KG1 (cell line): ENCODE results near the gene TNFSF15.

Experiments used
- DNase-seq: peaks from one replicate; lab custom pipeline; 2025; lab: John Stamatoyannopoulos, UW

TNFSF15 gene

DNA sequence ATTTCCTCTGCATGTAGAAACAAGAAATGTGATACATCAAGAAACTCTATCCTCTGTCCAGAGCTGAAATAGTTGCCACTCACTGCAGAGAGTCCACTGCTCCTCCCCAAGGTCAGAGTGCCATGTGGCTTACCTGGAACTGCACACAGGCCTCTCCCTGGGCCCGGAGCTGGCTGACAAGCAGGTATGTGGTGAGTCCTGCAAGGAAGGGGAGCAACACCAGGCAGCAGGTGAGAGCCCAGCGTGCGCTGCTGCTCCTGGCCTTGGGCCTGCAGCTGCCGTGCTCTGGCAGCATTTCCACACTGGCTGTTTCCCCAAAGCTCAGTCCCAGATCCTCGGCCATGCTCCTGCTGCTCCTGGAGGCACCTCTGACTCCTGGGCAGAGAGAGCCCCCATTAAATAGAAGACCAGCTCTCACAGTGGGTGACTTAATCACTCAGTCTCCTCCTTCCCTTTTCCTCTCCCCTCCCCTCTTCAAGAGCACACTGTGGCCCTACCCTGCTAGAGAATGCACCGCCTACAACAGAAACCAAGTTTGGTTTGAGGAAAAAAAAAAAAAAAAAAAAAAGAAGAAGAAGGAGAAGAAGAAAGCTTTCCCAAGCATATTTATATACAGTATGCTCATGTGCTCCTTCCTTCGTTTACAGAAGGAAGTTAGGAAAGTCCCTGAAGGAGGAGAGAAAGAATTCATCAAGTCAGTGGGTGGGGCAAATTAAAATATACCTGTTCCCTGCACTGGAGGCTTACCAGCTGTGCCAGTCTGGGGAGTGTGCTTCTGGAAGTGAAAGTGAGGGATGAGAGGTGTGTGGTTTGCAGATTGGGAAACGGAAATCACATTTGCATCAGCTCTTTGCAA, at the start of gene TNFSF15:
TNFSF15 (minus strand) TSS at position 370 of the 856 bp plus-strand sequence; CDS start at position 343, 27 bp downstream.
- no peak for DNase-seq

DNA sequence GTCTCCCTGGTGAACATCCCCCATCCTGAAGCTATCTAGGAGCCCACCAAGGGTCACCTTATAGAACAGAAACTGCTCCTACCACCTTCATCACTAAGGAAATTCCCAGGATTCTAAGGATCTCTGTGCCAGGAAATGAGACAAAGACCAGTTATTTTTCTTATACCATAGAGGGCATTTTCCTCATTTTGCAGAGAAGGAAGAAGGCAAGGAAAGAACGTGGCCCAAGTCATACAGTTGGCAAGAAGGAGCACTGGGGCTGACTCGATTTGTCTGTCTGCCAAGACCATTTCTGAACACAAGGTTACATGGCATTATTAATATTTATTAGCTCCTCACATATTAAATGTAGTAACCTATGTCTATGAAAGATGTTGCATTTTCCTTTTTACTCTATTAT, 49.6 kb upstream of the TNFSF15 start:
- no peak for DNase-seq

DNA sequence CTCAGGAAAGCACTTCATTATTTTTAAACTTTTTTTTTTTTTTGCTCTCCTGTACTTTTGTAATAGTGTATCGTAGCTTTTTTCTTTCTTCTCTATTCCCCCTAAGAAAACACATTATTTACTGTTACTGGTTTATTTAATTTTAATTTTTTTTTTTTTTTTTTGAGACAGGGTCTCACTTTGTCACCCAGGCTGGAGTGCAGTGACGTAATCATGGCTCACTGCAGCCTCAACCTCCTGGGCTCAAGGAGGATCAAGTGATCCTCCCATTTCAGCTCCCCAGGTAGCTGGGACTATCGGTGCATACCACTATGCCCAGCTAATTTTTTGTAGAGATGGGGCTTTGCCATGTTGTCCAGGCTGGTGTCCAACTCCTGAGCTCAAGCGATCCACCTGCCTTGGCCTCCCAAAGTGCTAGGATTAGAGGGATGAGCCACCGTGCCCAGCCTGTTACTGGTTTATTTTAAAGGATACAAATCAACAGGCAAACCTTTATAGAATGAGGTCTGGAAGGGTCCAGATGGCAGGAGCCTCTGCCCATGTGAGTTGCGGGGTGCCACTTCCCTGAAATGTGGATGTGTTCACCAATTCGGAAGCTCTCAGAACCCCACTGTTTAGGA, 49.0 kb upstream of the TNFSF15 start:
- no peak for DNase-seq

DNA sequence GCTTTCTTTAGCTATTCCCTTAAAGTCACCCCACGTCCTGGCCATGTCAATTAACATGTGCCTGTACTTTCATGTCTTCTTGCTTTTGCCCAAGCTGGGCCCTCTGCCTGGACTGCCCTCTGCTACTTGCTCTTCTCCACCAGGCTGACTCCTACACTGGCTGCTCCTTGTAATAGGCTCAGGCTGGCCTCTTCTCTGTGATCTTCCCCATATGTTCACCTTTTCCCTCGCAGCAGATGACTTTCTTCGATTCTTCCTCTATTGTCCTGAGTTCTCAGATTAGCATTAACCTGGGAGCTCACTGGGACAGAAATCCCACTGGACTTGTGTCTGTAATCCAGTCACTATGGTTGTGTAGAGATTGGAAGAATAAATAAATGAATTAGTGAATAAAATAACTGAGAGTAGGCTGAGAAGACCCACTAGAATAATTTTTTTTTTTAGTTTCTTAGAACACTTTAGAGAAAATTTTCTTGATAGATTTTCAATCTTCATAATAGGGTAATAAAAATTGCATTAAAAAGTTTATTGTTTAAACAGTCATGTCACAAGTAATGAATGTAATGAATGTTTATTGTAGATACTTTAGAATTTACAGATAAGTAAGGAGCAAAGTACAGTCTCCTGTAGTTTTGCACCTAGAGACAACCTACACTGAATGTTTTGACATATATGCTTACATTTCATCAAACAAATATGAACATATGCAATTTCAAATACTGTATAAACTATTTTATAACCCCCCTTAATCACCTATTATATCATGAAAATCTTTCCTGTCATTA, 47.4 kb upstream of the TNFSF15 start:
- DNase-seq, result no peak

DNA sequence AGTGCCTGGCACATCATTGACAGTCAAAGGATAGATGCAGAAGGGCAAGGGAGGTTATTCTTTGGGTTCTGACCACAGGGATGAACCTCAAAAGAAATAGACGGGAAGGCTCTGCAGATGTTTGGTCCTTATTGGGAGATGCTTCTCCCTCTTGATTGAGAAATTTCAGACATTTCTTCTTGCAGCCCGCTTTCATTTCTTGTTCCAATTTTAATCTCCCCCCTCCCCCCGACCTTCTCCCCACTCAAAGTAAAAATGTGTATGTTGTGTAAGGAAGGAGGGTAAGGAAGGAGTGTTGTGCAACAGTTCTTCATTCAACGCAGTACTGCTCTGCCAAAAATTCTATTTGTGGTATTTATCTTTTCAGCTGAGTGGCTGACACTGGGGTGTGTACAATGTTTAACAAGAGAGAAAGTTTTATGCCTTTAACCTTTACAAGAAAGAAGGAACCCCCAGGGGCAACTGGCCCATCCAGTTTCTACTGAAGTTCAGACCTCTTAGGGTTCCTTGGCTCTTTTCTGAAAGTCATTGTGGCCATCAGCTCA, 46.3 kb upstream of the TNFSF15 start:
- peak; percentile 4 for DNase-seq

DNA sequence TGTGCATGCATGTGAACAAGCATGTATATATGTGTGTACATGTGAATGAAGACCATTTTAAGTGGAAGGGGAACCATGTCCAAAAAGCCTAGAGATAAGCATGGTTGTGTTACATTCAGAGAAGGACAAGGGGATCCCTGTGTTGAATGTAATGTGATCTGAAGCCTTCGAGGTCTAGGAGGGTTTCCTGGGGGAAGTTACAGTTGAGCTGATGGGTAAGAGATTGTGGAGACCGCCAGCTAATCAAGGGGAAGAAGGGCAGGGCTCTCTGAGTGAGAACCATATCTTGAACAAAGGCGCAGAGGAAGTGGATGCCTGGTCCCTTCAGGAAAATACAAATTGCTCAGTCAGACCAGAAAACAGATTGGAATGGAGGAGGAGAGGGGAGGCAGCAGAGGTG, 45.5 kb upstream of the TNFSF15 start:
- no peak for DNase-seq

DNA sequence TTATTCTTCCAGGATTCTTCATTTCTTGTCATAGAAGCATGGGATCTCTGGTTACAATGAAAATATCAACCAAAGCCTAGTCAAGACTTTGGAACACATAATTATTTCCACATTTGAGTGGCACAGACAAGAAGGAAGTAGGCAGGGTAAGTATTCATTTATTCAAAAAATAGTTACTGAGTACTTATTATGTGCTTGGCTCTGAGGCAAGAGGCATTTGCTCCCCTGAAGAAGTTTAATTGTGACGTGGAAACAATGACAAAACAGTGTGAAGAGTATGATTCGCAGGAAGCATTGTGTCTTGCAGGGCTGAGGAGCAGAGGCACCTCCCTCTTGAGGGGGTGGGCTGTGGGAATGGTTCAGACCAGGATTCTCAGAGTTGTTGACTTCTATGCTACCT, 45.0 kb upstream of the TNFSF15 start:
- no peak for DNase-seq

DNA sequence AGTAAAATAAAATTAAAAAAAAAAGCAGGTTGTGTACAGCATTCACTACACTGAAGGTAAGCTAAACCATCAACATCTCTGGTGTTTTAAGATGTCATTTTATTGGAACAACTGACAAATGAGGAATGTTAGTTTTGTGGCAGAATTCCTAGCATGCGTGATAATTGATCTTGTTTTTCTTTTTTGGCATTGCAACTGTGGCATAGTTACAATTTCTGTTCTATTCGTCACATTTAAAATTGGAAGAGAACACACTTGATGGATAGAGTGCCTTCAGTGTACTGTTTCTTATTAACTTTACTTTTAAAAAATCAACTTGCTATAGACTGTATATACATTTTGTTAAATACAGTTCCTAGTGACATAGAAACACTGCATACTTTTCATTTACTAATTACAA, 43.6 kb upstream of the TNFSF15 start:
- DNase-seq, result no peak

DNA sequence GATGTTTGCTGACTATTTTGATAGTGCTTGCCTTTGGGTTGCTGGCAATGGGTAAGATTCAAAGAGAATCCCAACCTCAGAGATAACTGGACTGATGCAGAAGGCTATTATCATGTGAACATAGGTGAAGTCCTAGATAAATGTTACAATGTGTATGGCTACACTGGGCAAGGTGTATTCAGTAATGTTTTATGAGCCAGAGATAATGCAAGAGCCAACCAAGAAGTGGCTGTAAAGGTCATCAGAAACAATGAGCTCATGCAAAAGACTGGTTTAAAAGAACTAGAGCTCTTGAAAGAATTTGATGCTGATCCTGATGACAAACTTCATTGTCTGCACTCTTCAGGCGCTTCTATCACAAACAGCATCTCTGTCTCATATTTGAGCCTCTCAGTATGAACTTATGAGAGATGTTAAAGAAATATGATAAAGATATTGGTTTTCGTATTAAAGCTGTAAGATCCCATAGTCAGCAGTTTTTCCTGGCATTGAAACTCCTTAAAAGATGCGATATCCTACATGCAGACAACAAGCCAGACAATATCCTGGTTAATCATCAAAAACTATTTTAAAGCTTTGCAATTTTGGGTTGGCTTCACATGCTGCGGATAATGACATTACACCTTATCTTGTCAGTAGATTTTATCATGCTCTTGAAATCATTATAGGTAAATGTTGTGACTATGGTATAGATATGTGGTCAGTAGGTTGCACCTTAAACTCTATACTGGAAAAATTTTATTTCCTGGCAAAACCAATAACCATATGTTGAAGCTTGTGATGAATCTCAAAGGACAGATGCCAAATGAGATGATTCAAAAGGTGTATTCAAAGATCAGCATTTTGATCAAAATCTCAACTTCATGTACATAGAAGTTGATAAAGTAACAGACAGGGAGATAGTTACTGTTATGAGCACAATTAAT, 41.9 kb upstream of the TNFSF15 start:
- DNase-seq, result no peak

DNA sequence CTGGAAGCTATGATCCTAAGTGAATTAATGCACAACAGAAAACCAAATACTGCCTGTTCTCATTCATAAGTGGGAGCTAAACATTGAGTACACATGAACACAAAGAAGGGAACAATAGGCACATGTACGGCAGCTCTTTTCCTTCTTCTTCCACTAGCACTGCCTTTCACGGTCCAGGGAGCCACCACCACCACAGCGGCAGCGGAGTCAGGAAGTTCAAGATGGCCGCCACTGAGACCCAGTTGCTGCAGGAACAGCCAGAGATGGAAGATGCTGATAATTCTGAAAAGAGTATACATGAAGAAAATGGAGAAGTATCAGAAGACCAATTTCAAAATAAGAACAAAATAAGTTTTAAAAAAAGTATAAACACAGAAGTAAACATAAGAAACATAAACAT, 39.5 kb upstream of the TNFSF15 start:
- DNase-seq, result no peak

DNA sequence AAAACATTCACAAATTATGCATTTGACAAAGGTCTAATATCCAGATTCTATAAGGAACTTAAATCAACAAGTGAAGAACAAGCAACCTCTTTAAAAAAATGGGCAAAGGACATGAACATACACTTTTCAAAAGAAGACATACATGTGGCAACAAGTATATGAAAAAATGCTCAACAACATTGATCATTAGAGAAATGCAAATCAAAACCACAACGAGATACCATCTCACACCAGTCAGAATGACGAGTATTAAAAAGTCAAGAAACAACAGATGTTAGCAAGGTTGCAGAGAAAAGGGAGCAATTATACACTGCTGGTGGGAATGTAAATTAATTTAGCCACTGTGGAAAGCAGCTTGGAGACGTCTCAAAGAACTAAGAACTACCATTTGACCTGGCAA, 38.9 kb upstream of the TNFSF15 start:
- DNase-seq, result no peak

DNA sequence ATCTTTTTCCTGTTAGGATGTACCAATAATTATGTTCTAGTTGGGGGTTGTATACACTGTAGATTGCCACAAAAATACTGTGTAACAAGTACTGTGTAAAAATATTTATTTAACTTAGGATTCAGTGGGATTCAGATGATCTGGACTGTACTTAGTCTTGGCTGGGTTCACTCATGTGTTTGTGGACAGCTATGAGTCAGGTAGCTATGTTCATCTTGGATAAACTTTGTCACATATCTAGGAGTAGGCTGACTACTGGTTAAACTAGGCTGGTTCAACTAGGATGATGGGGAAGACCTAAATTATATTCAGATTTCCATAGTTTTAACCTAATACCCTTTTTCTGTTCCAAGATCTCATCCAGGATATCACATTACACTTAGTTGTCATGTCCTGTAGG, 32.1 kb upstream of the TNFSF15 start:
- DNase-seq, result no peak

DNA sequence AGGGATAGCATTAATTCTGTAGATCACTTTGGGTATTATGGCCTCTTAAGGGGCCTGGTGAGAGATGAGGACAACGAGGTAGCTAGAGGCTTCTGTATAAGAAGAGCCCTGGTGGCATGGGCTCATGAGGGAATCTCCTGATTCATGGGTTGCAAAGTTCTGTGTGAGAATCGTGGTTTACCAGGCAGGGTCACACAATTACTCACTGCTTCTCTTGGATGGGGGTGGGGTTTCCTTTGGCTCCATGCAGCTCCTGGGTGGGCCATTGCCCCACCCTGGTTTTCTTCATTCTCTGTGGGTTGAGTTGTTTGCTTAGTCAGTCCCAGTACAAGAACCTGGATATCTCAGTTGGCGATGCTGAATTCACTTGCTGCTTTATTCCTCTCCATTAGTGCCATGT, 30.9 kb upstream of the TNFSF15 start:
- DNase-seq, result no peak

DNA sequence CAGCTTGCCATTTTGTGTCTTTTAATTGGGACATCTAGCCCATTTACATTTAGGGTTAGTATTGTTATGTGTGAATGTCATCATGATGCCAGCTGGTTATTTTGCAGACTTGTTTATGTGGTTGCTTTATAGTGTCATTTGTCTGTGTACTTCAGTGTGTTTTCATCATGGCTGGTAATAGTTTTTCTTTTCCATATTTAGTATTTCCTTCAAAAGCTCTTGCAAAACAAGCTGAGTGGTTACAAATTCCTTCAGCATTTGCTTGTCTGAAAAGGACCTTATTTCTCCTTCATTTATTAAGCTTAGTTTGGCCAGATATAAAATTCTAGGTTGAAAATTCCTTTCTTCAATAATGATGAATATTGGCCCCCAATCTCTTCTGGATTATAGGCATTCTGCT, 28.5 kb upstream of the TNFSF15 start:
- DNase-seq, result no peak

DNA sequence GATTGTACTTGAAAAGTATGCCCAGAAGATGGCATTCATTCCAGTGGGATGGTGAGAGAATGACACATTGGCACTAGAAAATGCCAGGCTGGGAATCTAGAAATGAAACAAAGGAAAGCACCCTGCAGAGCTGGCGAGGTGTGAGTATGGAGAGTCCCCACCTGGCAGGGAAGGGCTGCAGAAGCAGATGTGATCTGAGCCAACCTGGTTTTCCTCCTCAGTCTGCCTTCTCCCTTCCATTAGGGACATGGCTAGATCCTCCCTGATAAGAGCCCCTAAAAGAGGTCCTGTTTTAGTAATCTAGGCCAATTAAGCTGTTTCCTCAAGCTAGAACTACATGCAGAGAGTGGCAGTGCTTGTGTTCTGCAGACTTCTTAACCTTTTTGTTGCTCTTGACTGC, 24.7 kb upstream of the TNFSF15 start:
- DNase-seq, result no peak

DNA sequence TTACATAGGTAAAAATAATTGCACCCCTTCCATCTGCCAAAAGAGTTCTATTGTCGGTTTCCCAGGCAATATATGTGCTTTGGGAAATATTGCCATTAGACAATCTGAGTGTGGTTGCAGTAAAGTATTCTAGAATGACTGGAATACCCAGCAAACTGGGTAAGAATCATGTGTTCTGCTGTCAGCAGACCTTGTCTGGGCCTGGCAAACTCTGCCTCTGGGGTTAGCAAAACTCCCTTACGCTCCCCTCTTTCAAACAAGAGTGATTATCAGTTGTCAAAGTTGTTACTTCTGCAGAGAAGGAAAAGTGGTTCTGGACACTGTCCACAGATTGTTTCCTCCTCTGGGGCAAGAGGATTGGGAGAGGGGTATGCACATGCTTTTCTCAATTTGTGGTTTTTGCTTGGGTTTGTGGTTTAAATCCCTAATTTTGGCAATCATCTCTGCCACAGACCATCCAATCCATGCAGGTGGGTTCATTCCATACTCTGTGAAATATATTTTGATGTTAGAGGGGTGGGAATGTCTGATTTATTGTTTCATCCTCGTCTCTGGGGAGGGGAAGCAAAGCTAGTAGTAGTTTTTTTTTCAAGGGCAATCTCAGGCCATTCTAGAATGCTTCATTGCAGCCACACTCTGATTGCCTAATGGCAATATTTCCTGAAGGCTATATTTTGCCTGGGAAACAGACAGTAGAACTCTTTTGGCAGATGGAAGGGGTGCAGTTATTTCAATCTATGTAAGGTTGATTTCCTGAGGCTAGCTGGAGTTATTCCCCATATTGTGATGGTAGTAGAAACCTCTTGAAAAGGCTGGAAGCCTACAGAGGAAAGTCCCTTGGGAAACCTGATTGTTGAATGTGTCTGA, 24.0 kb upstream of the TNFSF15 start:
- no peak for DNase-seq

DNA sequence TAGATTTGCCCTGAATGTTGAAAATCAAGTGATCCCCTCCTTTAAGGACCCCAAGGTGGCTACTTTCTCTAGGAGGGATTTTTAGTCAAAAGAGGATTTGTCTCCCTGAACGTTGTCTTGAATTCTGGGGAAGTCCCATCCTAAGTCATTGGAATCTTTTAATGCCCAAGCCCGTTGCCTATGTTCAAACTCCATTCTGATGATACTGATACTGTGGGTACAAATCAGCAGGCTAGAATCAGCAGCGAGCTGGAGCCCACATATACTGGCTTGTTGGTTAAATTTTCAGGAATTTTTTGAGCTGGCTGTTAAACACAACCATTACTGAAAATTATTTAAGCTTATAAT, 22.4 kb upstream of the TNFSF15 start:
- no peak for DNase-seq

DNA sequence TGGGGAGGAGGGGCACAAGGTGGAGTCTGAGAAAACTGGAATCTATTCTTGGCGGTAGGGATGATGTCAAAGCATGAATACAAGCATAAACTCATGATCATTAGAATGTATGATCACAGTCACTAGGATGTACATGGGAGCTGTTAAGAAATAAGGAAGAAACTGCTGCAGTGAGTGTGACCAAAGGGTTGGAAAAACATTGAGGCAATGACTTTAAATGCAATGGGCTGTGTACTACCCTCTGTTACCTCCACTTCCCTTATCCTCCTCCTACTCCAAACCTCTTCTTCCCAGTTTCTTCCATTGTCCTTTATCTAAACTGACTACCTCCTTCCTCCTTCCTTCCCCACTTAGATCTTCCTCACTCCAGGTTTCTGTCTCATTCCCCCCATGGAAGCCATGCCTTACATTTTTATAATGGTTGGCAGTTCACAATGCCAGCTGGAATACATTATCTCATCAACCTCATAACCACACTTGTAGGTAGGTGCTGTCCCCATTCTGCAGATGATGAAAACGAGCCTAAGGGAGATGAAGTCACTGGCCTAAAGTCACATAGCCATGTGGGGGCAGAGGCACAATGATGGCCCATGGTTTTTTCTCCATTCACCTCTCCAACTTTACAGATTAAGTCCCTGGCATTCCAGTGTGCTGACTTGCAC, 21.9 kb upstream of the TNFSF15 start:
- DNase-seq, result no peak

DNA sequence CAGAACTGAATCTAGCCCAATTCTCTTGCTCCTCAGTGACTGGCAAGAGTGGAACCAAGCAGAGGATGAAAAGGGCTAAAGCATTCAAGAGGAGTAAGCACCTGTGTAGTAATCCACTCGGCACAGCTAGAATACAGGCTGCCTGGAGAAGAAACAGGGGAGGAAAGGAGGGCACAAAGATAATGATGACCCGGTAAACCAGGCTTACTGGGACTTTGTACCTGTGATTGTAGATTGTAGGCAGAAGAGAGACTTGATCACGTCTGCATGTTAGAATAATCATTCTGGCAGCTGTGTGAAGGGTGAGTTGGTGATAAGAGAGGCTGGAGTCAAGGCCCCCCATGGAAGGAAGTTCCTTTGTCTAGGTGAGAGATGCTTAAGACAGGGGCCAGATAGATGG, 20.6 kb upstream of the TNFSF15 start:
- no peak for DNase-seq

DNA sequence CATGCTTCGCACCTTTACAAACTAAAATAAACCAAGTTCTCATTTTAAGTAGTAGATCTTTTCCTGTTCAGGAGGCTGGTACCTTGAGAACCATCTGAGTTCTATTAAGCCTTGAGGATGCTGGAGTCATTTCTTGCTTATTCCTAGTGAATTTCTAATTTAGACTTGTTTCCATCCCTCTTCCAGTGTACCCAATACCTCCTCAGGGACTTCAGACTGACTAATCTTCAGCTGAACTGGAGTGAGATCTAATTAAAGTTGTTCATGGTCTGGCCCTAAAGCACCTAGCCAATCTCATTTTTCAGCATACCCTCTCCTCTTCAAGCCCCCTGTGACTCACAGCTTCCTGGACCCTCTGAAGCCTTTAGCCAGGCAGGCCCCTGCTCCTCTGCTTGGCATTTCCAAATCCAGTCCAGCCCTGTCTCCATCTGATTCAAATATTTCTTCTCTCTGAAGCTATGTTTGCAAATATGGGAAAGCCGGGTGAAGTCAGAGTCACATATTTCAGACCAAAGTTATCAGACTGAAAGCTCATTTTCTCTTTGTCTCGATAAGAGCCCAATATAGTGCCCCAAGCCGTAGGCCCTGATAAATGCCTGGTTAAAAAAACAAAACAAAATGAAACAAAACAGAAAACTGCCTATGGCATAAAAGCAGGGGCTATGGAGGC, 19.4 kb upstream of the TNFSF15 start:
- no peak for DNase-seq
